H1 (cell line): ENCODE data around the gene KCNJ10. TPM values are rescaled to one million over a fixed set of nuclear protein-coding genes. Genes with fewer than 3 reads are reported as not detected.
A peak's percentile ranks its signal among the peaks of the same experiment; 100 is the strongest.

Experiments used
- CTCF ChIA-PET: fragments of 300-600 bp; sonication (Branson Sonifier 250); formaldehyde crosslinking; loops from one replicate; lab custom pipeline; 2021; ENCODE audit not compliant: partially characterized antibody; lab: Charles Lee
- POLR2A ChIA-PET: fragments of 300-600 bp; sonication (Branson Sonifier 250); formaldehyde crosslinking; loops from one replicate; lab custom pipeline; 2021; ENCODE audit warnings: inconsistent platforms; ENCODE audit not compliant: partially characterized antibody; lab: Charles Lee
- DNase-seq, 2 experiments: peaks; one replicate each; pipeline versions ENCODE4 v3.0.0 to v3.0.0-alpha.2; 2010 to 2022; ENCODE audit warnings: low spot score in 2 of 2, low read depth in 1 of 2, mixed read lengths in 1 of 2
- FAIRE-seq: peaks from 2 replicates; lab custom pipeline; 2011; peaks lifted over from hg19 to GRCh38; lab: Jason Lieb, UNC
- H2AFZ ChIP-seq: 2 replicates; pipeline ENCODE4 v1.8.1; 2012; ENCODE audit warnings: low read length, inconsistent platforms
- H2AK5ac ChIP-seq: 2 replicates; pipeline ENCODE4 v1.6.1; 2013; ENCODE audit warnings: low read depth, low read length
- H2BK120ac ChIP-seq: replicated peaks from 2 replicates; pipeline ENCODE3; 2013; ENCODE audit warnings: low read depth, low read length, inconsistent platforms
- H2BK12ac ChIP-seq: 2 replicates; pipeline ENCODE4 v1.6.1; 2013; ENCODE audit warnings: low read depth, low read length
- H2BK15ac ChIP-seq: 2 replicates; pipeline ENCODE4 v1.6.1; 2013; ENCODE audit warnings: low read length
- H2BK20ac ChIP-seq: 2 replicates; pipeline ENCODE4 v1.6.1; 2013; ENCODE audit warnings: low read length
- H2BK5ac ChIP-seq: 2 replicates; pipeline ENCODE4 v1.6.1; 2013; ENCODE audit warnings: low read depth, low read length
- H3K14ac ChIP-seq: 2 replicates; pipeline ENCODE4 v1.6.1; 2013; ENCODE audit warnings: inconsistent platforms; ENCODE audit not compliant: insufficient read length
- H3K18ac ChIP-seq: 2 replicates; pipeline ENCODE4 v1.6.1; 2013; ENCODE audit warnings: low read length; ENCODE audit errors: extremely low read depth
- H3K23ac ChIP-seq: 2 replicates; pipeline ENCODE4 v1.6.1; 2013; ENCODE audit warnings: inconsistent platforms; ENCODE audit not compliant: insufficient read length
- H3K23me2 ChIP-seq: 2 replicates; pipeline ENCODE4 v1.6.1; 2013; ENCODE audit warnings: low read depth, low read length
- H3K27ac ChIP-seq: 2 replicates; pipeline ENCODE4 v1.6.1; 2011; ENCODE audit warnings: low read depth, low read length, inconsistent platforms
- H3K27me3 ChIP-seq, 4 experiments: replicated peaks in 1 of 4; 1 replicate in 1 of 4; 2 replicates in 3 of 4; pipeline versions ENCODE4 v1.6.1 to v1.8.1; 2011 to 2013; ENCODE audit warnings: low read length in 3 of 4, mild to moderate bottlenecking in 3 of 4, inconsistent platforms in 2 of 4, mixed read lengths in 2 of 4, moderate library complexity in 1 of 4; ENCODE audit not compliant: control insufficient read depth in 3 of 4, insufficient read depth in 3 of 4; ENCODE audit errors: extremely low read depth in 1 of 4
- H3K36me3 ChIP-seq, 4 experiments: 2 replicates each; pipeline versions ENCODE4 v1.6.1 to v1.8.1; 2011 to 2013; ENCODE audit warnings: mild to moderate bottlenecking in 4 of 4, low read length in 3 of 4, moderate library complexity in 2 of 4, control low read depth in 1 of 4, inconsistent platforms in 1 of 4; ENCODE audit not compliant: insufficient read depth in 4 of 4, control insufficient read depth in 2 of 4
- H3K4ac ChIP-seq: replicated peaks from 2 replicates; pipeline ENCODE3; 2013; ENCODE audit warnings: low read length, low read depth, mixed read lengths, inconsistent platforms; ENCODE audit not compliant: insufficient read length
- H3K4me1 ChIP-seq, 4 experiments: replicated peaks in 1 of 4; 1 replicate in 1 of 4; 2 replicates in 3 of 4; pipeline versions ENCODE4 v1.6.1 to v1.8.1; 2011 to 2013; ENCODE audit warnings: low read length in 3 of 4, inconsistent platforms in 2 of 4, mixed read lengths in 1 of 4; ENCODE audit not compliant: insufficient read depth in 4 of 4, control insufficient read depth in 3 of 4
- H3K4me2 ChIP-seq, 2 experiments: 2 replicates each; pipeline versions ENCODE4 v1.6.1 to v1.8.1; 2011 to 2013; ENCODE audit warnings: low read depth in 2 of 2, low read length in 2 of 2, control low read depth in 1 of 2, inconsistent platforms in 1 of 2, mild to moderate bottlenecking in 1 of 2; ENCODE audit not compliant: insufficient read depth in 1 of 2
- H3K4me3 ChIP-seq, 4 experiments: fragments of 200-600, 300-600 bp in 1 of 4; sonication (generic), shearing (Covaris generic), sonication (Bioruptor Twin) in 1 of 4; 2 replicates each; pipeline versions ENCODE4 v1.5.1 to v1.8.1; 2011 to 2016; ENCODE audit warnings: low read length in 4 of 4, low read depth in 3 of 4, control low read depth in 2 of 4, inconsistent platforms in 2 of 4, mild to moderate bottlenecking in 2 of 4, mixed read lengths in 1 of 4, moderate library complexity in 1 of 4; ENCODE audit not compliant: insufficient read depth in 2 of 4; ENCODE audit errors: extremely low read depth in 1 of 4
- H3K56ac ChIP-seq: replicated peaks from 2 replicates; pipeline ENCODE3; 2013; ENCODE audit warnings: low read depth, mild to moderate bottlenecking, mixed read lengths, low read length, inconsistent platforms; ENCODE audit not compliant: insufficient read length
- H3K79me1 ChIP-seq: 2 replicates; pipeline ENCODE4 v1.6.1; 2013; ENCODE audit warnings: low read depth, low read length, control low read depth
- H3K79me2 ChIP-seq, 2 experiments: 2 replicates each; pipeline versions ENCODE4 v1.6.1 to v1.8.1; 2012 to 2013; ENCODE audit warnings: low read length in 2 of 2, mild to moderate bottlenecking in 2 of 2, inconsistent platforms in 1 of 2; ENCODE audit not compliant: insufficient read depth in 2 of 2, control insufficient read depth in 1 of 2
- H3K9ac ChIP-seq, 4 experiments: replicated peaks in 1 of 4; 1 replicate in 1 of 4; 2 replicates in 3 of 4; pipeline versions ENCODE4 v1.6.1 to v1.8.1; 2011 to 2013; ENCODE audit warnings: low read depth in 3 of 4, low read length in 3 of 4, control low read depth in 2 of 4, mild to moderate bottlenecking in 2 of 4, moderate library complexity in 2 of 4, inconsistent platforms in 1 of 4; ENCODE audit errors: extremely low read depth in 1 of 4
- H3K9me3 ChIP-seq, 2 experiments: 2 replicates each; pipeline versions ENCODE4 v1.6.1 to v1.8.1; 2012 to 2013; ENCODE audit warnings: mild to moderate bottlenecking in 2 of 2, moderate library complexity in 2 of 2, control low read depth in 1 of 2, inconsistent platforms in 1 of 2, low read depth in 1 of 2, low read length in 1 of 2, mixed read lengths in 1 of 2; ENCODE audit not compliant: insufficient read depth in 2 of 2
- H4K20me1 ChIP-seq, 2 experiments: replicated peaks in 1 of 2; 2 replicates each; pipeline versions ENCODE3 to v1.8.1; 2011 to 2013; ENCODE audit warnings: inconsistent platforms in 2 of 2, low read length in 2 of 2, mild to moderate bottlenecking in 1 of 2; ENCODE audit not compliant: insufficient read depth in 2 of 2, control insufficient read depth in 1 of 2
- H4K5ac ChIP-seq: 2 replicates; pipeline ENCODE4 v1.6.1; 2013; ENCODE audit warnings: low read length, low read depth, mixed read lengths, inconsistent platforms; ENCODE audit not compliant: insufficient read length
- H4K8ac ChIP-seq: 2 replicates; pipeline ENCODE4 v1.8.0; 2013; ENCODE audit warnings: mild to moderate bottlenecking, moderate library complexity, low read length, inconsistent platforms; ENCODE audit not compliant: insufficient read depth; ENCODE audit errors: extremely low read depth
- H4K91ac ChIP-seq: replicated peaks from 2 replicates; pipeline ENCODE3; 2013; ENCODE audit warnings: low read length, mixed read lengths, inconsistent platforms; ENCODE audit not compliant: insufficient read length
- BCL11A ChIP-seq, 2 experiments: IDR thresholded peaks; one replicate each; pipeline ENCODE4 v1.6.1; 2011; ENCODE audit warnings: low read depth in 2 of 2, low read length in 2 of 2, mild to moderate bottlenecking in 2 of 2
- CEBPB ChIP-seq: IDR thresholded peaks from 2 replicates; pipeline ENCODE4 v1.6.1; 2012; ENCODE audit warnings: low read depth, low read length
- CREB1 ChIP-seq: IDR thresholded peaks from 2 replicates; pipeline ENCODE4 v1.6.1; 2012; ENCODE audit warnings: inconsistent platforms
- CTCF ChIP-seq, 3 experiments: IDR thresholded peaks; 1 replicate in 2 of 3; 2 replicates in 1 of 3; pipeline versions ENCODE4 v1.5.1 to v1.6.1; 2011; ENCODE audit warnings: low read length in 3 of 3, mild to moderate bottlenecking in 3 of 3, inconsistent platforms in 2 of 3, low read depth in 1 of 3, moderate library complexity in 1 of 3; ENCODE audit not compliant: insufficient read depth in 1 of 3; ENCODE audit errors: control extremely low read depth in 1 of 3
- EP300 ChIP-seq, 2 experiments: IDR thresholded peaks; 1 replicate in 1 of 2; 2 replicates in 1 of 2; pipeline ENCODE4 v1.6.1; 2011 to 2012; ENCODE audit warnings: low read depth in 2 of 2, low read length in 2 of 2, mild to moderate bottlenecking in 2 of 2, borderline replicate concordance in 1 of 2, inconsistent platforms in 1 of 2, moderate library complexity in 1 of 2
- GABPA ChIP-seq: IDR thresholded peaks from 2 replicates; pipeline ENCODE4 v1.6.1; 2011; ENCODE audit warnings: mild to moderate bottlenecking, low read length, moderate library complexity, borderline replicate concordance; ENCODE audit not compliant: insufficient read depth
- POU5F1 ChIP-seq: IDR thresholded peaks from 2 replicates; pipeline ENCODE4 v1.6.1; 2011; ENCODE audit warnings: low read depth, mild to moderate bottlenecking, low read length, moderate library complexity
- SP2 ChIP-seq: IDR thresholded peaks from 2 replicates; pipeline ENCODE4 v1.6.1; 2012; ENCODE audit warnings: mild to moderate bottlenecking, low read length, inconsistent platforms
- SUZ12 ChIP-seq: fragments of 200-600 bp; sonication (generic); IDR thresholded peaks from 2 replicates; pipeline ENCODE4 v1.6.1; 2012; ENCODE audit warnings: mild to moderate bottlenecking, inconsistent platforms, low read length, moderate library complexity, mixed read lengths
- WGBS, 2 experiments: shearing (Covaris generic) in 1 of 2; methylation state at CpG; one replicate each; pipeline versions ENCODE4 v1.1.6 to v1.1.7; 2013 to 2015; ENCODE audit warnings: low lambda C conversion rate in 2 of 2, mixed read lengths in 2 of 2, inconsistent platforms in 1 of 2, low coverage in 1 of 2, missing lambda C conversion rate in 1 of 2; ENCODE audit not compliant: insufficient replicate concordance in 2 of 2, insufficient coverage in 1 of 2, insufficient read length in 1 of 2; ENCODE audit errors: extremely low coverage in 1 of 2, missing lambda C conversion rate in 1 of 2; 5-methylcytosine and 5-hydroxymethylcytosine counted together
- polyA plus RNA-seq, 7 experiments: library from polyadenylated mRNA; depleted of rRNA in 3 of 7; stranded (reverse) in 5 of 7; unstranded in 2 of 7; fragments of >200 nt in 5 of 7; fragments of 200-250 nt in 2 of 7; gene quantifications; 1 replicate in 5 of 7; 2 replicates in 1 of 7; 4 replicates in 1 of 7; pipeline versions ENCODE4 v1.2.1 to v1.2.3, GENCODE V29; 2011 to 2013; ENCODE audit warnings: missing spikeins in 2 of 7, mixed read lengths in 2 of 7
- total RNA-seq: library from RNA; stranded (reverse); fragmentation: NEBNext Ultra II Directional; extraction: Animal tissue kit (Norgen Biotek cat#: 25700); gene quantifications from 2 replicates; pipeline ENCODE4 v1.2.1, GENCODE V29; 2021

Gene KCNJ10
- total and polyA plus RNA-seq, 2 of the 8 experiments (the other 6 are each of a cell fraction or from before 2014, with no cell fraction given): 1.7 to 2.4 TPM

GRCh38 chr1:160020196-160020595, 49.8 kb downstream of the KCNJ10 start:
- Histone ChIP-seq H3K27me3 (no peaks in the 10 kb centered on the region), H2AK5ac (no peak overlapping the region), H3K79me2 (no peaks in the 10 kb centered on the region), H2BK12ac (no peak overlapping the region), H2AFZ (no peak overlapping the region), H4K20me1 (no peaks in the 10 kb centered on the region), H4K8ac (no peak overlapping the region), H3K27ac (no peak overlapping the region), H2BK20ac (no peak overlapping the region), H4K5ac (no peak overlapping the region), H2BK120ac (no peak overlapping the region), H3K18ac (no peak overlapping the region), H4K91ac (no peak overlapping the region), H3K4me2 (no peak overlapping the region), H3K23me2 (no peaks in the 10 kb centered on the region), H3K4ac (no peak overlapping the region), H3K36me3 (no peaks in the 10 kb centered on the region), H3K23ac (no peak overlapping the region), H2BK15ac (0 out of 2 replicates have a peak overlapping the region, but pooled peaks have one; percentile 21), H3K14ac (no peak overlapping the region), H3K9ac (no peak overlapping the region), H3K4me3 (no peak overlapping the region), H3K9me3 (no peaks in the 10 kb centered on the region), H3K4me1 (no peaks in the 10 kb centered on the region), H2BK5ac (no peak overlapping the region), H3K56ac (no peak overlapping the region), H3K79me1 (no peaks in the 10 kb centered on the region)
- CTCF ChIA-PET: interaction anchor here (0.9 to 11.8 kb wide), 5 partner anchors 14 to 86 kb away, joined by 3 to 129 read pairs (median 3); no protein-coding TSS in a partner anchor
- POLR2A ChIA-PET: interaction anchor here (1.6 kb wide), 1 partner anchor 11 kb away, joined by 4 read pairs; the partner anchor contains the start of gene PIGM
- TF ChIP-seq POU5F1 (no peak), CTCF (IDR thresholded peaks at IDR 0.05; ENCODE audit: control extremely low read depth in 1 of 3, insufficient read depth in 1 of 3, low read depth in 1 of 3, low read length in 3 of 3) (no peak), GABPA (no peak), BCL11A (IDR thresholded peaks at IDR 0.05; ENCODE audit: low read depth in 2 of 2, low read length in 2 of 2) (no peak), CEBPB (no peak), SUZ12 (no peak), SP2 (no peak), CREB1 (no peak), EP300 (IDR thresholded peaks at IDR 0.05; ENCODE audit: borderline replicate concordance in 1 of 2, low read depth in 2 of 2, low read length in 2 of 2) (no peak)
- 85% methylated on average over 5 of the region's 5 CpGs; no CpG with 5 or more reads in 1 of the 2 experiments for WGBS, 2 experiments
- FAIRE-seq (no peak), DNase-seq (no peak)
